HG03108 (cell line): Measurements from ENCODE around the gene PAH.

Experiments
- ATAC-seq: cut with Tn5 transposase; IDR thresholded peaks from one replicate; pipeline ENCODE4 v1.9.1; 2021; ENCODE audit warnings: moderate library complexity; ENCODE audit not compliant: unreplicated experiment

The PAH gene

GRCh38 chr12:102950950-102951619 lies 34.0 kb upstream of the PAH start:
- ATAC-seq, result no peak

GRCh38 chr12:102950107-102950949 lies 33.3 kb upstream of the PAH start:
- no peak for ATAC-seq

DNA sequence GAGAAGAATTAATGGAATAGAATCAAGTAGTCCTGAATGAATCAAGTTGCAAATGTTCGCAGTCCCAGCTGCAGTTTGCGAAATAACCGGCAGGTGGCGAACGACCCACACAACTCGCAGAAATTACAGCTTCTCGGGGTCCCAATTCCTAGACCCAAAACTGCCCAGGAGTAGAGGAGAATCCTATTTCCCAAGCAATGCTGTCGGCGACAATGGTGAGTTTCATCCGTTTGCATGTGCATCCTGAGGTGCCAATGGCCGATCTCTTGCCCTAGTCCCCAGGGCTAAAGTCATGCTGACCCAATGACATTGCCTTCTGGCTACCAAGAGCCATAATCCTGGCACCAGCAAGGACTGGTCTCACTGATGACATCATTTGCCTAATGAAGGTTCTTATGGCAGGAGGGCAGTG lies 31.9 kb upstream of the PAH start:
- no peak for ATAC-seq

DNA sequence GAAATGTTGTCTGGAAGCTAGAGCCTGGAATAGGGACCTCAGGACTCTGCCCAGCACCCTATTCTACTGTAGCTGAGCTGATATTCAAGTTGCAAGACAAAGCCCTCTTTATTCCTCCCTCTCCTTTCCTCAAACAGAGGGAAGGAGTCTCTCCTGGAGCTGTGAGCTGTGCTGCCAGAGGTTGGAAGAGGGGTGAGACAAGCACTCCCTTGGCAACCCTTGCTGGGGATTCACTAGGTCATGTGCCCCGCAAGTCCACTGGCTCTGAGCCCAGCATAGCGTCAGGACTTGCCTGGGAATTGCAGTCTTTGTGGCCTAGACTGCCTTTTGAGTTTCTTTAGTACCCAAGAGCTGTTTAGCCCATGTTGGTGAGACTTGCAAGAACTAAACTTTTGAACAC lies 29.0 kb upstream of the PAH start:
- ATAC-seq, result no peak

DNA sequence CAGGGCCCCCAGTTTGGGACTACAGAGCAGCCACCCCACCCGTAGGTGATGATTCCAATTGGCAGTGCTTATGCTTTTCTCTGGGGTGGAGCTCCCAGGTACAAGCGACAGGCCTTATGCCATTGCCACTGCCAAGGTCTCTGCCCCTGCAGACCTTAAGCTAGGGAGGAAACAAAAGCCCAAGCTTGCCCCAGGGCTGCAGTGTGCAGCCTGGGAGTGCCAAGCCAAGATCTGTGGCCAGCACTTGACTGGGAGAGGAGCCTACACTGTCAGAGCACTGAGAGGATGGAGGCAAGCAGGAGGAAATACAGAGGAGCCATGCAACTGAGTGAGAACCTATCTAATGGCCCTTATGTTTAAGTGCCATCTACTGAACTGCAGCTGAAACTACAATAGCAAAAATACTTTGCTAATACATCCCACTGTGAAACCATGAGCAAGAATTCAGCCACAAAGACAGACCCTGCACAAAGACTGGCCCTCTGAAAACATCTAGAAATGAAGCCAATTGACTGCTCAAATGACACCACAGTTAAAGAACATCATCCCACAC lies 22.7 kb upstream of the PAH start:
- no peak for ATAC-seq

- ATAC-seq, result no peak
These were observed 22.0 kb upstream of the PAH start for GRCh38 chr12:102939059-102939458.

DNA sequence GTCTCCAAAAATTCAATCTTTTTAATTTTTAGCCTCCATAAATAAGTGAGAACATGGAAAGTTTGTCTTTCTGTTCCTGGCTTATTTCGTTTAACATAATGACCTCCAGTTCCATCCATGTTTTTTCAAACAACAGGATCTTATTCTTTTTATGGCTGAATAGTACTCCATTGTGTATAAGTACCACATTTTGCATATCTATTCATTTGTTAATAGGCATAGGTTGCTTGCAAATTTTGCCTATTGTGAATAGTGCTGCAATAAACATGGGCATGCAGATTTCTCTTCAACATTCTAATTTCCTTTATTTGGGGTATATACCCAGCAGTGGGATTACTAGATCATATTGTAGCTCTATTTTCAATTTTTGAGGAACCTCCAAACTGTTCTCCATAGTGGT lies 16.1 kb upstream of the PAH start:
- no peak for ATAC-seq

DNA sequence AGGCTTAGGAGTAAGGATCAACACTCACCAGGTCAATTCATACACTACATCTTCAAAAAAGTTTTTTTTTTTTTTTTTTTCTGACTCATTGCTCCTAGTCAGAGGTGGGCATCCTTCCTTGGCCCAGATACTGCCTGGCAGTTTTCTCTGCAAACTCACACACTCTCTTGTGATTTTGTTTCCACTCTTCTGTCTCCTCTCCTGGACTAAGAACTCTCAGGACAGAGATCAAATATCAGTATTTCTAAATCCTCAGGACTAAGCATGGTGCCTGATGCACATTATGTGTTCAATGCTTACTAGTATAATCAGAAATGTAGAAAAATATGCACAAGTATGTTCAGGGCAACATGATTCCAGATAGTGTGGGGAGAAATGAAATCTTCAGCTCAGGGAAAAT lies 10.2 kb upstream of the PAH start:
- ATAC-seq, result no peak

- no peak for ATAC-seq
These were observed 4.2 kb upstream of the PAH start for GRCh38 chr12:102921240-102921639.

GRCh38 chr12:102920271-102920670 lies 3.2 kb upstream of the PAH start:
- ATAC-seq, result no peak

GRCh38 chr12:102918840-102919239 lies 1.8 kb upstream of the PAH start:
- no peak for ATAC-seq

DNA sequence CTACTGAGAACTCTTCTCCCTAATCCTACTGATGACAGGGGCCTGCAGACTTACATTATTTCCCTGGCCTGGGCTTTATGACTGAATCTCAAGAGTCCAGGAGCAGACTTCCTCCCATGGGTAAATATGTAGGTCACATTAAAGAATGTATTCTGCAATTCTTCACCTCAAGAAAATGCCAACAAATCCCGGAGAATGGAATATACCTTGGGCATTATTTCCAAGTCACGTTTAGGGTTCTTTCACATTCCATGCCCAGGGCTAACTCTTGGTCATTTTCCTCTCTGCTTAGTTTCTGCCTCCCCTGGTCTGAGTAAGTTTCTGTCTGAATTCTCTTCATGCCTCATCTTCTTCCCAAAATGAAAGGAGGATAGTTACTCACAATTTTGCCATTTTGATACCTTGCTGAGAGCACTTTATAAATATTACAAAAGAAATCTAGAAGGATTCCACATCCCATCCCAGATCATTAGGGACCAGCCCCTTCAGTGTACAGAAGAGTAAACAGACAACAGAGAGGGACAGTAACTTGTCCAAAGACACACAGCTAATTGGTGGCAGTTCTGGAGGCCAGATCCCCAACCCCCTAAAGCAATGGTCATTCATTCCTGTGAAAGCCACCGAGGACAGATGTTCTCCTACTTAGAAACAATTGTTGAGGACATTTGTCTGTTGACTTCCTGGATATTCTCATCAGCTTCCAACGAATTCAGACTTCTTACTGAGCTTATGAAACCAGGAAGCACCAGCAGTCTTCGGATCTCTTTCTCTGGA lies 605 bp downstream of the PAH start:
- no peak for ATAC-seq

DNA sequence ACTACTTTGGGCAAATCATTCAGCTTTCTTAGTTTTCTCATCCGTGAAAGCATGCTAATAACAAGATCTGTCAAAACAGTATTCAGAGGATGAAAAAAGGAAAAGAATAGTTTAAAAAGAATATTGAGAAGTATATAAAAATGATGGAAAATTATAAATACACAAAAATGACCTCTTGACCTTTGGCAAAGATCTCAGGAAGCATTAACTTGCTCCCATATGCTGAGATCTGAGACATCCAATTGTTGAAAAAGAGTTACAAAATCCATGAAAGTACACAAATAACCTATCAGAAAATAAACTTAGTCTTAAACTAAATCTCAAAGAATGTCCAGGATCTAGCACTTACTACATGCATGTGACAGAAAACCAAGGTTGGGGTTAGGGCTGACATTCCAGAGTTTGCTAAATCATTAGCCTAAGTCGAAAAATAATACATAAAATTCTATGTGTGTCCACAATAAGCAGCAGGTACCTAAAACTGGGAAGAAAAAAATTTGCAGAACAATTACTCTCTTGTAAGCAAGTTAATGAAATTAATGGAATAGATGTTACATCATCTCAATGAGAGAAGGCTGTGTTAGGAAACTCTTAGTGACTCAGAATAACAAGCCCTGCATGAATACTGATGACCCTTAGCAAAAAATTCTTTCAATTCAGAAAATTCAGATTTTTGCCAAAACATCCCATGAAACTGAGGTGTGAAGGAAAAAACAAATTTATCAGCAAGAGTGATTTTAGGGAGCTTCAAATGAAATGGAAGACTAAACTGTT lies 3.4 kb downstream of the PAH start:
- ATAC-seq, result no peak

- ATAC-seq, result no peak
These were observed 4.8 kb downstream of the PAH start for GRCh38 chr12:102912258-102912657.

- no peak for ATAC-seq
These were observed 5.7 kb downstream of the PAH start for GRCh38 chr12:102911320-102911719.

DNA sequence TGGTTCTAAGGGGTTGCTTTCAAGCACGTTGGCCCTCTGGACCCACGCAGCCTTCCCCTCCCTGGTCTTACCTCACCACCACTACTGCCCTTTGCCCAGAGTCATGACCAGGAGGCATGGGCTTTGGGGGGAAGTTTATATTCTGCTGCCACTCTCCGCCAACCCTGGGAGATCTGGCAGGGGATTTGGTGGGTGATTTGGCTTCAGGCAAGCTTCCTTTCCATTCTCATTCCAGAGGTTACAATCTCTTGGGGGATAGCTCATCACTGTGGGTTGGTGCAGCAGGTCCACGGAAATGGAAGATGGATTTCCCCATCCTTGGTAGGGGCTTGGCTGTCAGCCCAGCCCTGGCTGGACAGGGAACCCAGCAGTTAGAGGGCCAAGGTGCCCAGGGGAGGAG lies 6.3 kb downstream of the PAH start:
- no peak for ATAC-seq

GRCh38 chr12:102910137-102910536 lies 6.9 kb downstream of the PAH start:
- no peak for ATAC-seq

GRCh38 chr12:102907918-102908317 lies 9.1 kb downstream of the PAH start:
- ATAC-seq, result no peak

- no peak for ATAC-seq
These were observed 11.8 kb downstream of the PAH start for GRCh38 chr12:102905229-102905628.

DNA sequence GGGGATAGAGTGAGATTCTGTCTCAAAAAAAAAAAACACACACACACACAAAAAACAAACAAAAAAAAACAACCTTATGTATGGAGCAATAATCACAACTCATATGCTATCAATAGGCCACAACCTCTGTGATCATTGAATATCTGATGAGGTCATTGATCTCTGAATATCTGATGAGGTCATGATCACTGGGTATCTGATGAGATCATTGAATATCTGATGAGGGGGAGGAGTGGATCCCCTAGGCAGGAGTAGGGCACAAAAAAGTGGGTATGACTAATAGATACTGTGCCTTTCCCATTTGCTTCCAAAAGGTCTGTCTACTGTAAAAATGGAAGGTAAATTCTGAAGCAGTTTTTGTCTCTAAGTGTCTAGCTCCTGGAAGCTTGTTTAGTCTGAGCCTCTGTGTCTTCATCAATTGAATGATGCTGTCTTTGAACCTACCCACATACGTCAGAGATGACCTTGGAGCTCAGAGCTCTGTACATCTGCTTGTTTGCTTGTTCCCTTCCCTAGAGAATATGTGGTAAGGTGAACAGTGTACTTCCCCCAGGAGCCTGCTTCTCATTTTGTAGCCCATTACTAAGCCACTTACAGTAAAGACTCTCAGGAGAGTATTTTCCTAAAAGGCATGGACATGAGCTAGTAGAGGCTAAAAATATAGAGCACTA lies 13.6 kb downstream of the PAH start:
- ATAC-seq, result no peak
